SKM-1 treated with dmso at 0.1 percent for 144 hours (cell line): Measurements from ENCODE around the gene LRRIQ1.

Experiments used
- DNase-seq: peaks from one replicate; lab custom pipeline; 2025; ENCODE audit not compliant: unreplicated experiment; lab: John Stamatoyannopoulos, UW

LRRIQ1 gene

GRCh38 chr12:85059594-85059993 lies 23.4 kb downstream of the LRRIQ1 start:
- DNase-seq: no peak

- DNase-seq: no peak
Measured at GRCh38 chr12:85060916-85061315, 24.8 kb downstream of the LRRIQ1 start.

- DNase-seq: no peak
Measured at GRCh38 chr12:85065837-85066482, 29.8 kb downstream of the LRRIQ1 start.

- no peak for DNase-seq
Measured at GRCh38 chr12:85072826-85073225, 36.7 kb downstream of the LRRIQ1 start.

- peak; percentile 27 for DNase-seq
Measured at GRCh38 chr12:85076688-85077430, 40.7 kb downstream of the LRRIQ1 start.

GRCh38 chr12:85085066-85085465 lies 48.9 kb downstream of the LRRIQ1 start:
- DNase-seq: no peak

- no peak for DNase-seq
Measured at GRCh38 chr12:85089792-85090191, 53.6 kb downstream of the LRRIQ1 start.

GRCh38 chr12:85092814-85093370 lies 56.7 kb downstream of the LRRIQ1 start:
- no peak for DNase-seq

GRCh38 chr12:85095501-85095900 lies 59.4 kb downstream of the LRRIQ1 start:
- DNase-seq: no peak

- no peak for DNase-seq
Measured at GRCh38 chr12:85130646-85131045, 94.5 kb downstream of the LRRIQ1 start.

GRCh38 chr12:85138833-85139232 lies 102.7 kb downstream of the LRRIQ1 start:
- no peak for DNase-seq

- no peak for DNase-seq
Measured at GRCh38 chr12:85147331-85147730, 111.2 kb downstream of the LRRIQ1 start.

- DNase-seq: no peak
Measured at GRCh38 chr12:85152311-85152729, 116.2 kb downstream of the LRRIQ1 start.

- no peak for DNase-seq
Measured at GRCh38 chr12:85155791-85156190, 119.6 kb downstream of the LRRIQ1 start.

- no peak for DNase-seq
Measured at GRCh38 chr12:85156569-85156968, 120.4 kb downstream of the LRRIQ1 start.

- DNase-seq: no peak
Measured at GRCh38 chr12:85157035-85157603, 121.0 kb downstream of the LRRIQ1 start.

GRCh38 chr12:85163752-85164321 lies 127.7 kb downstream of the LRRIQ1 start:
- no peak for DNase-seq

- DNase-seq: no peak
Measured at GRCh38 chr12:85179680-85180270, 143.6 kb downstream of the LRRIQ1 start.

GRCh38 chr12:85182699-85183098 lies 146.5 kb downstream of the LRRIQ1 start:
- no peak for DNase-seq

GRCh38 chr12:85183855-85184254 lies 147.7 kb downstream of the LRRIQ1 start:
- no peak for DNase-seq

GRCh38 chr12:85186236-85186635 lies 150.1 kb downstream of the LRRIQ1 start:
- no peak for DNase-seq
